ENCODE data around the gene KHK.

GRCh38 chr2:27042159-27042661, 44.4 kb upstream of the KHK start:
- TF ChIP-seq CTCF (IDR thresholded peaks at IDR 0.05) (no peak), EP300 (IDR thresholded peaks at IDR 0.05) (no peak)
